PFSK-1 (cell line): ENCODE data around the gene ATP1B2.

ENCODE experiments used
- POLR2AphosphoS5 ChIP-seq: IDR thresholded peaks from 2 replicates; pipeline ENCODE4 v1.6.1; 2012; ENCODE audit warnings: low read depth, mild to moderate bottlenecking, control low read depth, low read length, moderate library complexity
- REST ChIP-seq, 2 experiments: IDR thresholded peaks; 2 replicates each; pipeline versions ENCODE4 v1.6.1 to v1.8.0; 2011 to 2012; ENCODE audit warnings: low read depth in 2 of 2, low read length in 2 of 2, control low read depth in 1 of 2, inconsistent platforms in 1 of 2, mild to moderate bottlenecking in 1 of 2, moderate library complexity in 1 of 2; ENCODE audit not compliant: insufficient read depth in 1 of 2
- SIN3A ChIP-seq: IDR thresholded peaks from 2 replicates; pipeline ENCODE4 v1.6.1; 2012; ENCODE audit warnings: mild to moderate bottlenecking, low read length, moderate library complexity, borderline replicate concordance; ENCODE audit not compliant: insufficient read depth
- TAF1 ChIP-seq: IDR thresholded peaks from 2 replicates; pipeline ENCODE4 v1.6.1; 2012; ENCODE audit warnings: low read length, control low read depth, borderline replicate concordance; ENCODE audit not compliant: insufficient read depth

- TF ChIP-seq REST (IDR thresholded peaks at IDR 0.05; ENCODE audit: insufficient read depth in 1 of 2, low read depth in 2 of 2, low read length in 2 of 2): no peak
- no peak for TF ChIP-seq POLR2AphosphoS5
- no peak for TF ChIP-seq TAF1
- no peak for TF ChIP-seq SIN3A
Observed at GRCh38 chr17:7620835-7621234, 29.9 kb upstream of the ATP1B2 start.
